Common myeloid progenitor, CD34-positive (primary cell): Measurements from ENCODE around the gene SEPHS1.

Source experiments
- CTCF ChIA-PET: fragments of 350-600 bp; sonication (Branson Sonifier 250); formaldehyde crosslinking; loops from one replicate; lab custom pipeline; 2021; ENCODE audit warnings: antibody characterized with exemption; lab: Charles Lee
- POLR2A ChIA-PET: fragments of 350-600 bp; sonication (Branson Sonifier 250); formaldehyde crosslinking; loops from one replicate; lab custom pipeline; 2021; ENCODE audit warnings: antibody characterized with exemption; lab: Charles Lee
- DNase-seq, 3 donors: peaks; one replicate each; pipeline versions ENCODE4 v3.0.0 to v3.0.0-alpha.2; 2013
- H3K27ac ChIP-seq, 2 experiments: 1 replicate in 1 of 2; 2 replicates in 1 of 2; pipeline ENCODE4 v1.7.0; 2013; ENCODE audit warnings: inconsistent platforms in 2 of 2, low read length in 2 of 2, mild to moderate bottlenecking in 2 of 2, low read depth in 1 of 2, moderate library complexity in 1 of 2; ENCODE audit not compliant: severe bottlenecking in 2 of 2, insufficient read depth in 1 of 2, poor library complexity in 1 of 2
- H3K27me3 ChIP-seq, 5 experiments: replicated peaks in 2 of 5; 1 replicate in 3 of 5; 2 replicates in 2 of 5; pipeline versions ENCODE4 v1.6.1 to v1.7.0; 2013; ENCODE audit warnings: low read length in 4 of 5, mild to moderate bottlenecking in 2 of 5, moderate library complexity in 2 of 5, inconsistent platforms in 1 of 5; ENCODE audit not compliant: insufficient read depth in 5 of 5, control insufficient read depth in 4 of 5
- H3K36me3 ChIP-seq, 4 experiments: 1 replicate in 2 of 4; 2 replicates in 2 of 4; pipeline versions ENCODE4 v1.6.1 to v1.7.0; 2013; ENCODE audit warnings: low read length in 3 of 4, control low read depth in 1 of 4, mild to moderate bottlenecking in 1 of 4; ENCODE audit not compliant: control insufficient read depth in 4 of 4, insufficient read depth in 4 of 4
- H3K4me1 ChIP-seq, 4 experiments: 1 replicate in 3 of 4; 2 replicates in 1 of 4; pipeline versions ENCODE4 v1.6.1 to v1.7.1; 2013; ENCODE audit warnings: low read length in 3 of 4, mild to moderate bottlenecking in 3 of 4, control low read depth in 1 of 4, inconsistent platforms in 1 of 4, moderate library complexity in 1 of 4; ENCODE audit not compliant: control insufficient read depth in 4 of 4, insufficient read depth in 4 of 4; ENCODE audit errors: control extremely low read depth in 1 of 4
- H3K4me3 ChIP-seq, 7 experiments: 1 replicate in 4 of 7; 2 replicates in 3 of 7; pipeline versions ENCODE4 v1.5.1 to v1.7.0; 2013; ENCODE audit warnings: mild to moderate bottlenecking in 7 of 7, low read length in 6 of 7, moderate library complexity in 6 of 7, inconsistent platforms in 2 of 7, low read depth in 2 of 7, control low read depth in 1 of 7; ENCODE audit not compliant: insufficient read depth in 4 of 7, control insufficient read depth in 1 of 7; ENCODE audit errors: extremely low read depth in 1 of 7
- H3K9me3 ChIP-seq, 5 experiments: 1 replicate in 4 of 5; 2 replicates in 1 of 5; pipeline versions ENCODE4 v1.6.1 to v1.7.1; 2013; ENCODE audit warnings: low read length in 4 of 5, mild to moderate bottlenecking in 2 of 5, inconsistent platforms in 1 of 5, low read depth in 1 of 5, moderate library complexity in 1 of 5; ENCODE audit not compliant: control insufficient read depth in 4 of 5, insufficient read depth in 2 of 5; ENCODE audit errors: control extremely low read depth in 1 of 5
- WGBS: methylation state at CpG from one replicate; pipeline ENCODE4 v1.1.5; 2013; ENCODE audit not compliant: insufficient coverage; 5-methylcytosine and 5-hydroxymethylcytosine counted together

Gene SEPHS1

GRCh38 chr10:13351340-13351915 lies 3.3 kb upstream of the SEPHS1 start:
- Histone ChIP-seq H3K4me3 (no peak overlapping the region), H3K9me3 (no peaks in the 10 kb centered on the region), H3K36me3 (no peaks in the 10 kb centered on the region), H3K27ac (no peak overlapping the region), H3K27me3 (peaks cover 0 to 8% (median 0%) of the 10 kb centered on the region in 5 experiments), H3K4me1 (peaks cover 5 to 30% (median 25%) of the 10 kb centered on the region in 4 experiments)
- ChIA-PET POLR2A (interaction anchor here (0.5 to 0.6 kb wide), 2 partner anchors 9 to 104 kb away, joined by 3 read pairs; no protein-coding TSS in a partner anchor), CTCF (interaction anchor here (1.0 to 2.0 kb wide), 3 partner anchors 8 to 88 kb away, joined by 5 to 8 read pairs (median 6); no protein-coding TSS in a partner anchor)
- peak in 2 of 3 donors; percentile 35 to 54 for DNase-seq
- WGBS = 68% methylated on average over 9 of the region's 11 CpGs

GRCh38 chr10:13349463-13350274 lies 1.6 kb upstream of the SEPHS1 start:
- Histone ChIP-seq H3K4me3 (peak overlapping the region; percentile 27 to 93 (median 82)), H3K27ac (no peak overlapping the region), H3K9me3 (no peaks in the 10 kb centered on the region), H3K36me3 (no peaks in the 10 kb centered on the region), H3K27me3 (peaks cover 0 to 8% (median 0%) of the 10 kb centered on the region in 5 experiments), H3K4me1 (peaks cover 13 to 43% (median 36%) of the 10 kb centered on the region in 4 experiments)
- ChIA-PET POLR2A (interaction anchor here (0.7 to 1.2 kb wide), 2 partner anchors 49 to 1602 kb away, joined by 5 to 6 read pairs; partner anchors contain the start of gene PHYH), CTCF (interaction anchor here (0.7 to 1.2 kb wide), 5 partner anchors 11 to 240 kb away, joined by 3 to 5 read pairs (median 4); no protein-coding TSS in a partner anchor)
- WGBS = 0% methylated on average over 25 of the region's 25 CpGs
- DNase-seq = peak; percentile 52 to 83 (median 82)

GRCh38 chr10:13347500-13348156 lies 465 bp downstream of the SEPHS1 start:
- Histone ChIP-seq H3K36me3 (peaks cover 0 to 12% (median 3%) of the 10 kb centered on the region in 4 experiments), H3K27ac (peak overlapping the region; percentile 74 to 87), H3K4me1 (peaks cover 13 to 43% (median 36%) of the 10 kb centered on the region in 4 experiments), H3K27me3 (peaks cover 0 to 8% (median 0%) of the 10 kb centered on the region in 5 experiments), H3K4me3 (peak overlapping the region; percentile 50 to 93 (median 86)), H3K9me3 (no peaks in the 10 kb centered on the region)
- peak; percentile 85 to 94 (median 90) for DNase-seq
- 0% methylated on average over 52 of the region's 109 CpGs for WGBS
- ChIA-PET POLR2A (no interaction called here), CTCF (no interaction called here)

- Histone ChIP-seq H3K9me3 (no peaks in the 10 kb centered on the region), H3K4me1 (peaks cover 13 to 43% (median 36%) of the 10 kb centered on the region in 4 experiments), H3K4me3 (peak overlapping the region; percentile 50 to 92 (median 86)), H3K27ac (peak overlapping the region; percentile 74 to 87), H3K36me3 (peaks cover 0 to 14% (median 3%) of the 10 kb centered on the region in 4 experiments), H3K27me3 (peaks cover 0 to 7% (median 0%) of the 10 kb centered on the region in 5 experiments)
- 0% methylated on average over 37 of the region's 47 CpGs for WGBS
- DNase-seq = peak; percentile 27 to 62 (median 49)
- POLR2A ChIA-PET = no interaction called here
- CTCF ChIA-PET = no interaction called here
Measured at GRCh38 chr10:13347043-13347499, 1.0 kb downstream of the SEPHS1 start.

GRCh38 chr10:13346283-13347042 lies 1.6 kb downstream of the SEPHS1 start:
- peaks cover 13 to 42% (median 34%) of the 10 kb centered on the region in 4 experiments for H3K4me1 ChIP-seq
- ChIA-PET POLR2A (no interaction called here), CTCF (no interaction called here)
- peak overlapping the region in 6 of 7 experiments; percentile 70 to 92 (median 86) for H3K4me3 ChIP-seq
- H3K9me3 ChIP-seq = no peaks in the 10 kb centered on the region
- 76% methylated on average over 13 of the region's 18 CpGs for WGBS
- H3K27ac ChIP-seq = peak overlapping the region; percentile 74 to 87
- H3K27me3 ChIP-seq = peaks cover 0 to 7% (median 0%) of the 10 kb centered on the region in 5 experiments
- DNase-seq = peak in 2 of 3 donors; percentile 7 to 22
- peaks cover 0 to 14% (median 3%) of the 10 kb centered on the region in 4 experiments for H3K36me3 ChIP-seq
